HG03175 (cell line): ENCODE data around the gene STK25.

Experiments used
- ATAC-seq: cut with Tn5 transposase; IDR thresholded peaks from one replicate; pipeline ENCODE4 v1.9.1; 2021; ENCODE audit warnings: mild to moderate bottlenecking, moderate library complexity; ENCODE audit not compliant: unreplicated experiment

Gene STK25

DNA sequence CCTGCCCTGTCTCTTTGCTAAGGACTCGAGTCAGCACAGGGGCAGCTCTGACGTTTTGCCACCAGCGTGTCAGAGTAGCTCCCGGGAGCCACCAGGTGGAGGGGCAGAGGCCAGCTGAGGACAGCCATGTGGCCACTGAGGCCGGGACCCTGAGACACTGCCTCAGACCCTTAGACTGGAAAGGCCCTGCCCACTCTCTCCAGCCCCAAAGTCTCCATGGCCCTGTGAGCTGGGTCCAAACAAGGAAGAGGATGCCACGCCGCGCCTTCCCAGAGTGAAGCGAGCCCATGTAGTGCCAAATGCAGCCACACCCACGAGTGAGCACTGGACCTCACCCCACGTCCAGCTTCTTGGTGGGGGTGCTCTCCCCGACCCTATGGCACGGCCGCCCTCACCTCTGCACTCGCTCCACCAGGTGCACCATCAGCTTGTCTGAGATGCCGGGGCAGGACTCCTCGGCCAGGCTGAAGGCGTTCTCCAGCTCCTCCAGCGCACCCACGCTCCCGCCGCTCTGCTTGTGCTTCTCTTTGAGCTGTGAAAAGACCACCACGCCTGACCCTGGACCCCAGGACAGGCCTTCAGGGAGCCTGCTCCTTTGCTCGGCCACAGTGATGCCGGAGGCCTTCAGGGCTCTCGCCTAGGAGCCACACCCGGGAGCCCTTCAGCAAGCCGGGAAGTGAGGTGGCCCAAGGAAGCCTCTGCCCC, 12.2 kb downstream of the STK25 start:
- no peak for ATAC-seq

DNA sequence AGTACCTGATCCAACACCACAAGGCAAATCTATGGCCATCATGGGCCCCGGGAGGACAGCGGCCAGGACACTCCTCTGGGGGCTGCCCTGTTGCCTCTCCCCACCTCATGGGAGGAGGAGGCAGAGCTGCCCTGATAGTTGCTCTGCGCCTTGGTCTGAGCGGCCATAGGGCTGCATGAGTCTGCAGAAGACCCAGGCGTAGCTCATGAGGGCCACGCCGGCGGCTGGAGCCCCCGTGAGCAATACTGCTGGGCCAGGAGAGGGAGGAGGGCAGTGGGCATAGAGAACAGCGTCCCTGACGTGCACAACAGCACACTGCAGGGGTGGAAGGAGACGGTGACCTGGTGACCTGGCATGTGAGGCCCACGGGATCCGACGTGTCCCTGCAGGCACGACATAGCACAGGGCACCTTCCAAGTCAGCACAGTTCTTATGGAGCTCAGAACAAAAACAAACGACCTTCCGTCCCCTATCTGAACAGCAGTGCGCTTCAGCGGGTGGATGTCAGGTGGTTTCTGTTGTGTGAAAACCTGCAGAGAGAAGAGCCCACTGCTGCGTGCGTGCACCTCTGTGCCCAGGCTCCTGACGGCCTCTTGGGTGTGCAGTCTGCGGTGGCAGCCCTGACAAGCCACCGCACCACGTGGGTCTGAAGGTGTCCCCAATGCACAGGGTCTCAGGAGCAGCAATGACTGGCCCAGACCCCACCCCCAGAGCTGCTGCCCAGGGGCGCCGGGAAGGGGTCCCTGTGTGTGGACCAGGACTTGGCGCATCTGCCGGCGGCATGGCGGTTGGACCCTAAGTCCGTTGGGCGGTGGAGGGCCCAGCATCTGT, 13.0 kb downstream of the STK25 start:
- ATAC-seq: no peak

- no peak for ATAC-seq
These were observed 14.0 kb downstream of the STK25 start for GRCh38 chr2:241494311-241494908.

GRCh38 chr2:241493092-241493491, 15.3 kb downstream of the STK25 start:
- no peak for ATAC-seq

- ATAC-seq: no peak
These were observed 16.2 kb downstream of the STK25 start for GRCh38 chr2:241492174-241492565.

DNA sequence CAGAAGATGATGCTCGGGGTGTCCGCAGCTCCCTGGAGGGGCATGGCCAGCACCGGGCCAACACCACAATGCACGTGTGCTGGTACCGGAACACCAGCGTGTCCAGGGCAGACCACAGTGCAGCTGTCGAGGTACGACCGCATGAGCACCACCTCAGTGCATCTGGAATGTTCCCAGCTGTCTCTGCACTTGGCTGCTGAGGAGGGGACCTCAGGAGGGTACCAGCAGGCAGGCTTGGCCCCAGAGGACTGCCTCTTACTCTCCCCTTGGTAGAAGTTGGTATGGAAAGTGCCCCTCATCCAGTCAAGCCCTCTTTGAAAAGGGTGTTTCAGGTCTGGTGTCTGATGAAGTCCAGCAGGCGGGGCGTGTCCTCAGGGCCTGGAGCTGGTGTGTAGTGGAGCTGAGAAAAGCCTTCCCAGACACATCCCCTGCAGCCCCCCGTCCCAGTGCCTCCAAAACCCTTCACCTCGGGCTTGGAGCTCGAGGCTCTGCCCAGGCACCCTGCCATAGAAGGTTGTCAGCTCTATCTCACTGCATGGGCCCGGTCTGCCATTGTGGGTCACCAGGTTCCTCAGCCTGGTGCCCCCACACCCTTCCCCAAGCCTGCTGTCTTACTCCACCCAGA, 16.7 kb downstream of the STK25 start:
- ATAC-seq: no peak

- no peak for ATAC-seq
These were observed 17.4 kb downstream of the STK25 start for GRCh38 chr2:241490825-241491506.

GRCh38 chr2:241489733-241490680, 18.4 kb downstream of the STK25 start:
- no peak for ATAC-seq

GRCh38 chr2:241489088-241489487, 19.3 kb downstream of the STK25 start:
- no peak for ATAC-seq

GRCh38 chr2:241485172-241485911, 23.0 kb downstream of the STK25 start:
- no peak for ATAC-seq

GRCh38 chr2:241483305-241483704, 25.1 kb downstream of the STK25 start:
- ATAC-seq: no peak

DNA sequence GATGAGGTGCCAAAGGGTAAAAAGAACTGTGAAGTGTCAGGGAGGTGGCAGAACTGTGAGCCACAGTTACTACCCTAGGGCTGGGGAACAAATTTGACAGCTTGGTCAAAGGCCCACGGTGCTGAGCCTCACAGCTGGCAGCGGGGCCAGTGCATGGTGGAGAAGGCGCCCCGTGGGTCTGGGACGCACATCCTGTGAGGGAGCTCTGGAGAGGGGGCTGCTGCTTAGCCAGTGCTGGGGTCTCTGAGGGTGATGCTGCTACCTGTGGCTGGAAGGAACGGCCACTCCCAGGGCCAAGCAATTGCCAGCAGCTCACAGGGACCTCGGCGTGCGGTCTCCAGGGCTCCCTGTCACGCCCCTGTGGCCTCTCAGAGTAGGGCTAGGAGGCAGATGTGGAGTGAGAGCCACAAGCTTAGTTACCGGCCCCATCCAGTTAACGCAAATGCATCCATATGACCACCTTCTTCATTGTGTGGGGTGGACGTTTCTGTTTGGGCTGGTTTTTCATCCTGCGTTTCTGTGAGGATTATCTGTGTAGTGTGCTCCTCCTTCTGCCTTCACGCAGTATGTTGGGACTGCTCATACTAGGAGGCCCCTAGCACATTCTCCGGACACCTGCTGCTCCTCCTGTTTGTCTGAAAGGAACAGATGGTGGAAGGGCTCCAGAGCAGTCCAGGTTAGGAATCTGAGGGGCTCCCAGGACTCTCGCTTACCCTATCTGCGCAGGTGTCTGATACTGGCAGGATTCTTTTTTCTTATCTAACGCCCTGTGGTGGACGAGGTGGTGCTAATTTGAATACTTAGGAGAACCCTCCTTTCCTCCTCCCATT, 26.0 kb downstream of the STK25 start:
- no peak for ATAC-seq

DNA sequence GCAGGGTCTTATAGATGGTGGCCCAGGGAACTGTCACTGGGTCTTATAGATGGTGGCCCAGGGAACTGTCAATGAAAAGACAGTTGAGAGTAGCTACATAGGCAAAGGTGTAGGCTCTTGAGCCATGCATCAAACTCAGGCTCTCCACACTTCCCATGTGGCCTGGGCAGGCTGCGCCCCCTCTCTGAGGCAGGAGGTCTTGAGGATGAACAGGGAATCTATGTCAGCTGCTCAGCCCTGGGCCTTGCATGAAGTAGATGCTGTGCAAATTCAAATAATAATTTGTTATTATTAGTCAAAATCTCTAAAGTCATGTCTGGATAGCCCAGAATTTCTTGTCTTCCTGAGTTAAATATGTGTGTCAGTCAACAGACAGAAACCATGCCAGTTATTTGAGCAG, 26.7 kb downstream of the STK25 start:
- ATAC-seq: no peak

DNA sequence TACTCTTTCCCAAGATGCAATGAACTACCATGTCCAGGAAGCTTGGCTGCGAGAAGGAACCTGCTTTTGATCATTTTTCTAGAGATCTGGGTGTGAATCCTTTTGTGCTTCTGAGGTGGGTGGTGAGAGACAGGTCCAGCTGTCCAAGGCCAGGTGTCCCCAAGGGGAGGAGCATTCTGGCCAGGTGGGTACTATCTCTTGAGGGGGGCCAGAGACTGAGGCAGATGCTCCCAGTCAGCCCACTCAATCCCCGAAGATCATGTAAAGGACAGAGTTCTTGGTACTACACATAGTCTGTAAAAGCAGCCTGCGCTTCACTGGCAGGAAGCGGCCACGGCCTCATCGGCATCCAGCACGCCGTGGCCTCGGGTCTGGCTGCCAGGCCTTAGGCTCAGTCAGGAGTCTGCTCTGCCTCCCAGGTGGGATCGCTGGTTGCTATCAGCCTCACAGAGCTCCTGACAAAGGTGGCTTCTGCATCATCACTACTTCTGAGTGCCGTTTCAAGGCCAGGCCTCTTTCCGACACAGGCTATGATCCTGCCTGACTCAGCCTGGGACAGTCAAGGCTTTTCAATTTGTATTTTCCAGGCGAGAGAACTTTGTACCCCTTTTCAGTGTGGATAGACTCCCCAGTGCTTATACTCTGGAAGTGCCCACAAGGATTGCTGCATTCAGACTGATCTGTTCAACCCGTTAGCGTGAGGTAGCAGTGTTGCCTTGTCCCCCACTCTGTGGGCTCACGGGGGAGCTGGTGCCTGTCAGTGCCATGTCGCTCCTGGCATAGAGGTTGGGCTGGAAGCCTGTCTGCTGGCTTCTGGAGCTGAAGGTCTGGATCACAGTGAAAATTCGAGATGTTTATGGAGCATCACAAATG, 29.1 kb downstream of the STK25 start:
- no peak for ATAC-seq

DNA sequence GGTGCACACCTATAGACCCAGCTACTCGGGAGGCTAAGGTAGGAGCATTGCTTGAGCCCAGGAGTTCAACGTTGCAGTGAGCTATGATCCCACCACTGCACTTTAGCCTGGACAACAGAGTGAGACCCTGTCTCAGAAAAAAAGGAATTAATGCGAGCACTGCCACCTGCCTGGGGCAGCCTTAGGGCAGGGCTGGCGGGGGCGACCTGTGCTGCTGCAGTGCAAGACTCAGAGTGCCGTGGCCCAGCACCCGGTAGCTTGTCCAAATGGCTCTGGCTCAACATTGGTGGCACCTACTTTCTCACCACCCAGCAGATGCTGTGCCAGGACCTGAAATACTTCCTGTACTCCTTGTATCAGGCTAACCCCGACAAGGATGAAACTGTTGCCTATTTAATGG, 30.2 kb downstream of the STK25 start:
- ATAC-seq: no peak

- no peak for ATAC-seq
These were observed 33.1 kb downstream of the STK25 start for GRCh38 chr2:241475267-241475666.

GRCh38 chr2:241473399-241473798, 35.0 kb downstream of the STK25 start:
- ATAC-seq: no peak
